Activated CD8-positive, alpha-beta memory T cell treated with anti-CD3 and anti-CD28 coated beads for 36 hours (primary cell): ENCODE data around the gene CIROP. TPM values are rescaled to one million over a fixed set of nuclear protein-coding genes. Genes with fewer than 3 reads are reported as not detected.

Source experiments
- CTCF ChIA-PET: fragments of 350-600 bp; sonication (Branson Sonifier 250); formaldehyde crosslinking; loops from one replicate; lab custom pipeline; 2021; ENCODE audit warnings: antibody characterized with exemption; lab: Charles Lee
- POLR2A ChIA-PET: fragments of 350-600 bp; sonication (Branson Sonifier 250); formaldehyde crosslinking; loops from one replicate; lab custom pipeline; 2021; ENCODE audit warnings: antibody characterized with exemption; lab: Charles Lee
- total RNA-seq, 2 experiments: library from RNA; stranded (reverse); gene quantifications; one replicate each; pipeline ENCODE4 v1.2.3, GENCODE V29; 2021

Gene CIROP
- total RNA-seq, 2 experiments from 2014 or later = not detected

GRCh38 chr14:23063601-23064000, 41.2 kb downstream of the CIROP start:
- POLR2A ChIA-PET = no interaction called here
- CTCF ChIA-PET = interaction anchor here (1.2 to 12.8 kb wide), 3 partner anchors 57 to 507 kb away, joined by 3 to 221 read pairs (median 3); partner anchors contain the start of gene AJUBA

GRCh38 chr14:23062002-23062401, 42.8 kb downstream of the CIROP start:
- CTCF ChIA-PET = interaction anchor here (0.6 to 12.8 kb wide), 7 partner anchors 21 to 505 kb away, joined by 3 to 221 read pairs (median 3); partner anchors contain the start of gene AJUBA
- POLR2A ChIA-PET = interaction anchor here (0.6 to 1.1 kb wide), 2 partner anchors 32 to 55 kb away, joined by 3 read pairs; no protein-coding TSS in a partner anchor

- POLR2A ChIA-PET = interaction anchor here (0.6 to 1.5 kb wide), 3 partner anchors 9 to 121 kb away, joined by 3 to 8 read pairs (median 4); no protein-coding TSS in a partner anchor
Observed at GRCh38 chr14:23060536-23061260, 44.1 kb downstream of the CIROP start.

GRCh38 chr14:23058654-23059504, 45.9 kb downstream of the CIROP start:
- CTCF ChIA-PET = interaction anchor here (0.7 to 12.8 kb wide), 26 partner anchors 9 to 236 kb away, joined by 3 to 221 read pairs (median 6); partner anchors contain the start of genes AJUBA, PRMT5 and PSMB5
- POLR2A ChIA-PET = interaction anchor here (0.9 to 1.6 kb wide), 9 partner anchors 9 to 73 kb away, joined by 3 to 8 read pairs (median 4); partner anchors contain the start of genes ACIN1 and C14orf119

More at GRCh38 chr14:23060536-23061260, 44.1 kb downstream of the CIROP start:
- CTCF ChIA-PET = interaction anchor here (0.8 to 12.8 kb wide), 10 partner anchors 7 to 87 kb away, joined by 3 to 221 read pairs (median 4); partner anchors contain the start of gene AJUBA

GRCh38 chr14:23057757-23058653, 46.8 kb downstream of the CIROP start:
- CTCF ChIA-PET = interaction anchor here (0.6 to 12.8 kb wide), 32 partner anchors 10 to 235 kb away, joined by 3 to 221 read pairs (median 6); partner anchors contain the start of genes ACIN1, AJUBA, C14orf119 and PRMT5
- POLR2A ChIA-PET = interaction anchor here (0.7 to 1.6 kb wide), 7 partner anchors 10 to 86 kb away, joined by 3 to 8 read pairs (median 4); no protein-coding TSS in a partner anchor

- ChIA-PET CTCF (interaction anchor here (0.6 to 12.8 kb wide), 36 partner anchors 11 to 234 kb away, joined by 3 to 221 read pairs (median 6); partner anchors contain the start of genes ACIN1, AJUBA, C14orf119 and PRMT5), POLR2A (interaction anchor here (0.6 to 1.6 kb wide), 7 partner anchors 11 to 218 kb away, joined by 3 to 8 read pairs (median 4); no protein-coding TSS in a partner anchor)
Observed at GRCh38 chr14:23056956-23057756, 47.6 kb downstream of the CIROP start, which contains the start of gene CDH24. TSS of gene CDH24 (minus strand) at chr14:23057520. CDS start at chr14:23055733, 1,787 bp downstream.

GRCh38 chr14:23056145-23056955, 48.4 kb downstream of the CIROP start:
- ChIA-PET POLR2A (interaction anchor here (0.6 kb wide), 1 partner anchor 217 kb away, joined by 7 read pairs; no protein-coding TSS in a partner anchor), CTCF (interaction anchor here (0.6 to 12.8 kb wide), 13 partner anchors 12 to 226 kb away, joined by 3 to 221 read pairs (median 7); partner anchors contain the start of genes ACIN1, AJUBA, C14orf119 and HAUS4)

GRCh38 chr14:23055621-23056144, 49.1 kb downstream of the CIROP start:
- CTCF ChIA-PET = interaction anchor here (0.6 to 12.8 kb wide), 10 partner anchors 12 to 231 kb away, joined by 3 to 221 read pairs (median 6); partner anchors contain the start of genes AJUBA and PSMB5
- POLR2A ChIA-PET = no interaction called here

GRCh38 chr14:23055147-23055550, 49.6 kb downstream of the CIROP start:
- ChIA-PET CTCF (interaction anchor here (0.6 to 12.8 kb wide), 9 partner anchors 13 to 231 kb away, joined by 3 to 221 read pairs (median 9); partner anchors contain the start of genes AJUBA and PSMB5), POLR2A (no interaction called here)

- POLR2A ChIA-PET = interaction anchor here (0.6 to 0.7 kb wide), 2 partner anchors 47 to 61 kb away, joined by 3 to 6 read pairs; no protein-coding TSS in a partner anchor
Observed at GRCh38 chr14:23054000-23054811, 50.6 kb downstream of the CIROP start.

GRCh38 chr14:23053426-23053825, 51.4 kb downstream of the CIROP start:
- CTCF ChIA-PET = interaction anchor here (0.6 to 12.8 kb wide), 5 partner anchors 35 to 80 kb away, joined by 3 to 221 read pairs (median 6); partner anchors contain the start of gene AJUBA
- POLR2A ChIA-PET = no interaction called here

More at GRCh38 chr14:23054000-23054811, 50.6 kb downstream of the CIROP start:
- CTCF ChIA-PET = interaction anchor here (0.6 to 12.8 kb wide), 6 partner anchors 14 to 81 kb away, joined by 3 to 221 read pairs (median 17); partner anchors contain the start of gene AJUBA

- POLR2A ChIA-PET = no interaction called here
Observed at GRCh38 chr14:23052671-23053070, 52.1 kb downstream of the CIROP start.

GRCh38 chr14:23052182-23052623, 52.6 kb downstream of the CIROP start:
- POLR2A ChIA-PET = no interaction called here
- CTCF ChIA-PET = interaction anchor here (1.4 to 12.8 kb wide), 4 partner anchors 45 to 66 kb away, joined by 3 to 221 read pairs (median 16); partner anchors contain the start of gene AJUBA

More at GRCh38 chr14:23052671-23053070, 52.1 kb downstream of the CIROP start:
- CTCF ChIA-PET = interaction anchor here (4.8 to 12.8 kb wide), 2 partner anchors 57 to 67 kb away, joined by 28 to 221 read pairs; partner anchors contain the start of gene AJUBA
